Measurements from ENCODE around the gene SLC39A11.

SLC39A11 gene

GRCh38 chr17:73043686-73044581, 48.6 kb downstream of the SLC39A11 start:
- TF ChIP-seq GABPA (IDR thresholded peaks at IDR 0.05; ENCODE audit: low read depth) (no peak), SPI1 (IDR thresholded peaks at IDR 0.05; ENCODE audit: borderline replicate concordance, low read depth) (no peak)
- DNase-seq (ENCODE audit: low read depth in 1 of 2, low spot score in 1 of 2), result no peak
- Histone ChIP-seq H3K27ac (replicated peaks) (no peak overlapping the region), H3K27me3 (ENCODE audit: insufficient read depth, poor library complexity, severe bottlenecking) (no peaks in the 10 kb centered on the region), H3K4me3 (replicated peaks; ENCODE audit: insufficient read depth, low read length) (no peak overlapping the region)

- H3K4me3 ChIP-seq (replicated peaks; ENCODE audit: insufficient read depth, low read length), result no peak overlapping the region
- no peaks in the 10 kb centered on the region for H3K27me3 ChIP-seq (ENCODE audit: insufficient read depth, poor library complexity, severe bottlenecking)
- DNase-seq (ENCODE audit: low read depth in 1 of 2, low spot score in 1 of 2), result no peak
- TF ChIP-seq CTCF (IDR thresholded peaks at IDR 0.05; ENCODE audit: insufficient read depth, low read length), result no peak
- TF ChIP-seq GABPA (IDR thresholded peaks at IDR 0.05; ENCODE audit: low read depth), result no peak
- no peak for TF ChIP-seq REST (IDR thresholded peaks at IDR 0.05; ENCODE audit: insufficient replicate concordance, low read depth)
- TF ChIP-seq POLR2AphosphoS5 (IDR thresholded peaks at IDR 0.05; ENCODE audit: low read depth), result no peak
- no peak for TF ChIP-seq SPI1 (IDR thresholded peaks at IDR 0.05; ENCODE audit: borderline replicate concordance, low read depth)
- no peak overlapping the region for H3K27ac ChIP-seq (replicated peaks)
Observed at GRCh38 chr17:73042809-73043685, 49.4 kb downstream of the SLC39A11 start.

DNA sequence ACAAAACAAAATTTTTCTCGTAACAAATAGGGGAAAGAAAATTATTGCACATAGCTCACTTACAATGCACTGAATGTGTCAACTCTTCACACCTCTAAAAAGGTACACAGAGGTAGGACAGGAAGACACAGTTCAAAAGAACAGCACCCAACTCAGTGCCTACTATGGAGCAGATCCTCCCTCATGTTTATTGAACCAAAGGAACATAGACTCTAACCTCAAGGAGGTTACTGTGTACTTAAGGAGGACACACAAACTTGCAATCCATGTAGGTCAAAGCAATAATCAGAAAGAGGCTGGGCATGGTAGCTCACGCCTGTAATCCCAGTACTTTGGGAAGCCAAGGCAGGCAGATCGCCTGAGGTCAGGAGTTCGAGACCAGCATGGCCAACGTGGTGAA, 50.3 kb downstream of the SLC39A11 start:
- no peak for TF ChIP-seq SPI1 (IDR thresholded peaks at IDR 0.05; ENCODE audit: borderline replicate concordance, low read depth)
- no peak for TF ChIP-seq POLR2AphosphoS5 (IDR thresholded peaks at IDR 0.05; ENCODE audit: low read depth)
- TF ChIP-seq REST (IDR thresholded peaks at IDR 0.05; ENCODE audit: insufficient replicate concordance, low read depth), result no peak
- no peak for TF ChIP-seq CTCF (IDR thresholded peaks at IDR 0.05; ENCODE audit: insufficient read depth, low read length)
- no peak for TF ChIP-seq GABPA (IDR thresholded peaks at IDR 0.05; ENCODE audit: low read depth)
- no peak for DNase-seq (ENCODE audit: low read depth in 1 of 2, low spot score in 1 of 2)
- Histone ChIP-seq H3K27ac (replicated peaks) (no peak overlapping the region), H3K4me3 (replicated peaks; ENCODE audit: insufficient read depth, low read length) (no peak overlapping the region), H3K27me3 (ENCODE audit: insufficient read depth, poor library complexity, severe bottlenecking) (no peaks in the 10 kb centered on the region)

DNA sequence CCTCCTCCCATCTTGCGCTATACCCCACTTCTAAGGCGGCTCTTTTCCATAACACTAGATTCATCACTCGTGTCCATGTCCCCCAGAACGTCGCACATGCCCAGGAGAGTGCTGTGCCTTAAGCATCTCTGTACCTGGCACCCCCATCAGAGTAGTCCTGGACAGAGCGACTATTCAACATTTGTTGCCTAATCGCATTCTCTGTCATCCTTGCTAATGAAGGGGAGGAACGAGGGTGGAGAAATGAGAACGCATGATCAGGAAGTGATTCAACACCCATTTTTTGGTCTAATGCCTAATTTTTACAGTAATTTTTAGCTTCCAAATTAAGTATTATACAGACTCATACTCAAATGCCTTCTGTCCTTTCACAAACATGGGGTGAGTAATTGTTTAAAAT, 53.2 kb downstream of the SLC39A11 start:
- H3K27ac ChIP-seq (replicated peaks), result no peak overlapping the region
- DNase-seq (ENCODE audit: low read depth in 1 of 2, low spot score in 1 of 2), result no peak
- TF ChIP-seq SPI1 (IDR thresholded peaks at IDR 0.05; ENCODE audit: borderline replicate concordance, low read depth) (no peak), REST (IDR thresholded peaks at IDR 0.05; ENCODE audit: insufficient replicate concordance, low read depth) (no peak), GABPA (IDR thresholded peaks at IDR 0.05; ENCODE audit: low read depth) (no peak), CTCF (IDR thresholded peaks at IDR 0.05; ENCODE audit: insufficient read depth, low read length) (no peak), POLR2AphosphoS5 (IDR thresholded peaks at IDR 0.05; ENCODE audit: low read depth) (no peak)

More for the DNA sequence above, 53.2 kb downstream of the SLC39A11 start:
- H3K4me3 ChIP-seq (replicated peaks; ENCODE audit: insufficient read depth, low read length), result no peak overlapping the region
- H3K27me3 ChIP-seq (ENCODE audit: insufficient read depth, poor library complexity, severe bottlenecking), result no peaks in the 10 kb centered on the region

Measured in HL-60 (cell line).